Left renal pelvis (tissue), 4 donors: Measurements from ENCODE around the gene MACROD2. TPM values are rescaled to one million over a fixed set of nuclear protein-coding genes. Genes with fewer than 3 reads are reported as not detected.
"Not testable (repeated sequence)": the region's sequence is repeated elsewhere in the genome, so short reads cannot be mapped to it uniquely, and the experiment has no call there.

Experiments
- DNase-seq, 4 donors: peaks; one replicate each; pipeline ENCODE4 v3.0.0-alpha.2; 2013; ENCODE audit warnings: low read depth in 4 of 4, low spot score in 3 of 4
- polyA plus RNA-seq, 4 donors: library from polyadenylated mRNA; unstranded; fragments of 120-200 nt; gene quantifications; one replicate each; pipeline ENCODE4 v1.2.1, GENCODE V29; 2013; ENCODE audit not compliant: insufficient read length in 4 of 4

Gene MACROD2
- polyA plus RNA-seq, 4 donors = 7.0 to 17.8 (median 12.7) TPM

DNA sequence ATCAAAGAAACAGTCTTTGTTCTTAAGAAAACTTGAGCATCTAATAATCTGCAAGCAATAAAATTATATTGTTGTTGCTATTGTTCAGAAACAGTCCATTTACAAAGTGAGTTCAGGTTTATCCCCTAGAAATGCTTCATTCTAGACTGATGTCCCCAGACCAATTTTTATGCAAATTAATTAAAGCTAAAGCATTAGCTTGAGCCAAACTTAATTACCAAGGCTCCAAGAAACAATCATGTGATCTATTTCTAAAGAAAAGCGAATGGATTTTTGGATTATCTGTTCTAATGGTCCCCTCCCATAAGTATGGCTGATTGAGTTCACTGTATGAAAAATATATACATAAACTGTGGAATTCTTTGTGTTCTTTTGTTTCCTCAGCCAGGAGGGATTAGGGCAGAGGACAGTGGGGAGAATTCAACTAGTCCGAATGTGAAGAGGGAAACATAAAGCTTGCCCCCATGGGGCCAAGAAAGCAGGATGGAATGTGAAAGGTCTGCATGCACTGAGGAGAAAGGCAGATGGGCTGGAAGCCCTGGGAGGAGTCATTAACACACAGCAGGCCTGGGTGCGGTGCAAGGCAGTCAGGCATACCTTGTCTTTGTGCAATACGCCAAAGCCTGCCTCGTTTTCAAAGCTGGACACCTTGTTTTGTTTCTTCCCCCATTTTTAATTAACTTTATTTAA is 1980.9 kb downstream of the MACROD2 start:
- DNase-seq = no peak

DNA sequence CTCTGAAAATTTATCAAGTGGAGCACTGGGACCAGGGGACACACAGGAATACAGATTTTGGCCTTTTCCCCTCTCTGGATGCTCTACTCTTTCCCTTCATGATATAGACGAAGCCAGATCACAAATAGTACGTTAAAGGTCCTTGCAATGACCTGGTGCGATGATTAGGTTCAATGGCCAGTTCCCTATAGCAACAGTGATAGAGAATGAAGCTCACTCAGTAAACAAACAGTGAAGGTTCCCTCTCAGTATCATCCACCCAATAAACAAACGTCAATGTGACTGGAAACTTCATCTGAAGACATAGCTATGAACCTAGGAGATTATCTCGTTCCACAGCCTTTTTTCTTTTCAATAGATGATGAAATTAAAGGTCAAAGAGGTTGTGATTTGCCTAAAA is 1981.7 kb downstream of the MACROD2 start:
- no peak for DNase-seq

GRCh38 chr20:15977758-15978157 is 1982.4 kb downstream of the MACROD2 start:
- DNase-seq = no peak

DNA sequence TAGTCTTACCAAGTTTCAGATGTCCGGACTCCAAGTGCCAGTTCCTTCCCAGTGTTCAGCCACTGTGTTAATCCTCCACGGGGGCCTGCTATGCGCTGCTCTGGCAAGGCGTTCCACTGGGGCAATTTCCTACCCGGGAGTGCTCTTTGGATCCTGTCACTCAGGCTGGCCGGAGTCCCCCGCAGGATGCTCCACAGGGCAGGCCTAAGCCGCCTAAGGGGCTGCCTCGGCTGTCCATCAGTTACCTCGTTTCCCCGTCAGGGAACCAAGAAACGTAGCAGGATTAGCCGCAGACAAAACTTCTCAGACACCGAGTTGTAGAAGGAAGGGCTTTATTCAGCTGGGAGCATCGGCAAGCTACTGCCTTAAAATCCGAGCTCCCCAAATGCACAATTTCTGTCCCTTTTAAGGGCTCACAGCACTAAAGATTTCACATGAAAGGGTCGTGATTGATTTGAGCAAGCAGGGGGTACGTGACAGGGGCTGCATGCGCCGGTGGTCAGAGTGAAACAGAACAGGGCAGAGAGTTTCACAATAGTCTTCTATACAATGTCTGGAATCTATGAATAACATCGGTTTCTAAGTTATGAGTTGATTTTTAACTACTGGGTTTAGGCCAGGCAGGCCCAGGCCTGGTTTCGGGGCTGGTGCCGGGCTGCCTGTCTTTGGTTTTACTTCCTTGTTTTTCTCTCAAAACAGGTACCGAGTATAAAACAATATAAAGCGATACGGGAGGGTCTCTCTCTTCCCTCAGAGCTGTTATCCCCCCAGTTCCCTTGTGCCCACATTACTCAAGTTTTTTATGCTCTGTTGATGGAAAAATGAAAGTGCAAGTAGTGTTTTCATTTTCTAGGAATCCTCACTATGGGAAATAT is 1990.4 kb downstream of the MACROD2 start:
- not testable (repeated sequence) for DNase-seq

- DNase-seq = no peak
Observed at GRCh38 chr20:15986690-15987089, 1991.4 kb downstream of the MACROD2 start.

- DNase-seq = no peak
Observed at GRCh38 chr20:15991279-15991678, 1996.0 kb downstream of the MACROD2 start.

- no peak for DNase-seq
Observed at GRCh38 chr20:15992564-15992963, 1997.2 kb downstream of the MACROD2 start.

DNA sequence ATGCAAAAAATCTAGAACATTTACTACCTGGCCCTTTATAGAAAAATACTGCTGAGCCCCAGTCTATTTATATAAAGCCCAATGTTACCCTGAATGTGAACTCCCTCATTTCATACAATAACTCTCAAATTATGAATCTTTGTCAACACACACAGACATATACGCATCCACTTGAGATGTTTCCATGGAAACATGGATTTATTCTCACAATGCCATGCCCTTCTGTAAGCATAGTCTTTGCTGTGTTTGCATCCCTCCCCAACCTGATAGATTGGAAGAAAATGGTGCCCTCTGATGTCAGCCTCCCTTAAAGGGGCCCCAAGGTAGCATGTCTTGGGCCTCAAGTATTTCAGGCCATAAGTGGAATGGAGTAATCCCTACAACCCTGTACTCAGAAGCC is 2004.8 kb downstream of the MACROD2 start:
- no peak for DNase-seq

GRCh38 chr20:16001286-16001685 is 2006.0 kb downstream of the MACROD2 start:
- DNase-seq = no peak

DNA sequence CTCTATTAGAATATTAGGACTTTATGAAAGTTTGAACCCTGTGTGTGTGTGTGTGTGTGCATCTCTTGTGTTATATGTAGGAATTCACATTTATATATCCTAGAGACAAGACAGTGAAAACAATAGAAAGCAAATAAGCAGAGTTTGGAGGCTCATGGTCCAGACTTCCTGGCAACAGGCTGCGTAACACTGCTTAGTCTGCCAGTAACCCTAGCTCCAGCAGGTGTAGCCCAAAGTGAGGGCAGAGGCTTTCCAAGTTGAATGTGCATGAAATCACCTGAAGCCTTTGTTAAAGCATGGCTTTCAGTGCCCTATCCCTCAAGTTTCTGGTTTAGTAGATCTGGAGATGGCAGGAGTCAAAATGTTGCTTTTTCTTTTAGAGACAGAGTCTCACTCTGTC is 2008.0 kb downstream of the MACROD2 start:
- no peak for DNase-seq

- DNase-seq = no peak
Observed at GRCh38 chr20:16004108-16004854, 2009.0 kb downstream of the MACROD2 start.

DNA sequence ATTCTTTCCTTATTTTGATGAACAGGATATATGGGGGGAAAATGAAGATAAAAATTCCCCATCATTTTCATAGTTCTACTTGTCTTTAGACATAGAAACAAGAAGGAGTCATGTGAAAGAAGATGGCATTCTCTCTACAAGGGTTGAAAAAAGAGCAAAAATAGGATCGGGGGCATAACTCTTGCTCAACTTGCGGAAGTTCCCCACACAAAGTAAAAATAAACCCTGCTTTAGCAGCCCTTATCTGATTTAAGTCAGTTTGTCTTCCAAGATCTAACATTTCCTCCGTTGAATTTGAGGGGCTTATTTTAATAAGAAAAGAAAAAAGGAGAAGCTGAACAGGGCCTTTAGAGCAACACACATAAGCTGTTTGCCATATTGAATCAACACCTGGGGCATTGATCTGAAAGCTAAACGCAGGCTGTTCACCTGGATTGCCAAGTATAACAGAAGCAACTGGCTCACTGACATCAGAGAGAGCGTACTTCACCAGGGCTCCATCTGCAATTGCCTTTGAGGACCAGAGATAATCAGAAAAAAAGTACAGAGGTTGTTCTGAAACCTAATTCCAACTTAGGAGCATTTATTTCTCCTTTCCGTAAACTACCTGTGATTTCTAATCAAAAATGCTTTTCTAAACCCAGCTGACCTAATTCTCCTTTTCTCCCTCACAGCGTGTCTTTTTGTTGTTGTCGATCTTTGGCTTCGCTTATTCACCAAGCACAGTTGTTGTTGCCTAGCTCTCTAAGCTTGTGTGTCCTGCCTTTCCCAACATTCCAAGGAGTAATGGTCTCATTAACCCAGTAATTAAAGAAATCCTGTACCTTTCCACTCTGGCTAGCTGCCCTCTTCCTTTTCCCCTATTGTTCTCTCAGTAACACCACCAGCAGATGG is 2010.0 kb downstream of the MACROD2 start:
- DNase-seq = no peak

DNA sequence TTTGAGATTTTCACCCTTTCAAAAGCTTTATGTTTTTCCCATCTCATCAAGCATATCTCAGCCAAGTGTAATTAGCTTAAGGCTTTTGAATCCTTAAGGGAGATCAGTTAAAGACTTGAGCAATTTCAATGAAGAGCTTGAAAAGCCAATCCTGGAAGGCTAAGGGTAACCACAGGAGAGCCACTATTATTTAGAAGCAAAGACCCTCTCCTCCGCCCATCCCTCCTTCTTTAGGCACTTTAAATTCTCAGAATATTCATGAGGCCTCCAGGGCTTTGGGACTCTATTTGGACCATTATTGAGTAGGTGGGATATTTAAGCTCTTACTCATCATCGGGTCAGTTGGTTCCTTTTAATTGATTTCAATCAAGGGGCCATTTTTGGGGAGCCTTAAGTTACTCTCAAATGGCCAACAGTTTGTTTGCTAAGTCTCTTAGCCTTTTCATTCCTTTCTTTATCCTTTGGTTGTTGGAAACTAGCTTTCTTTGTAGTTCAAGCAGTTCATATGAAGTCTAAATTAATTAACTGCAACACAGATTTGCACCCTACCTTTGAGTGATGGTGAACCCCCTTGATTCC is 2010.7 kb downstream of the MACROD2 start:
- no peak for DNase-seq

GRCh38 chr20:16007164-16007563 is 2011.8 kb downstream of the MACROD2 start:
- no peak for DNase-seq

GRCh38 chr20:16007962-16008361 is 2012.6 kb downstream of the MACROD2 start:
- no peak for DNase-seq

GRCh38 chr20:16011056-16011455 is 2015.7 kb downstream of the MACROD2 start:
- DNase-seq = no peak

- DNase-seq = no peak
Observed at GRCh38 chr20:16011519-16011918, 2016.2 kb downstream of the MACROD2 start.

DNA sequence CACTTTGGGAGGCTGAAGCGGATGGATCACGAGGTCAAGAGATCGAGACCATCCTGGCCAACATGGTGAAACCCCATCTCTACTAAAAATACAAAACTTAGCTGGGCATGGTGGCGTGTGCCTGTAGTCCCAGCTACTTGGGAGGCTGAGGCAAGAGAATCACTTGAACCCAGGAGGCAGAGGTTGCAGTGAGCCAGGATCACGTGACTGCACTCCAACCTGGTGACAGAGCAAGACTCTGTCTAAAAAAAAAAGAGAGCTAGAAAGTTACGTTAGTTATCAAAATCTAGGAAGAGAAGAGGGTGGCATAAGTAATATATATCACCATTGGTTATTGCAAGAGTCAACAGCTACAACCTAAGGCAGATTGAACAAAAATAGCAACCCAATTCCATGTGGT is 2017.6 kb downstream of the MACROD2 start:
- not testable (repeated sequence) for DNase-seq

DNA sequence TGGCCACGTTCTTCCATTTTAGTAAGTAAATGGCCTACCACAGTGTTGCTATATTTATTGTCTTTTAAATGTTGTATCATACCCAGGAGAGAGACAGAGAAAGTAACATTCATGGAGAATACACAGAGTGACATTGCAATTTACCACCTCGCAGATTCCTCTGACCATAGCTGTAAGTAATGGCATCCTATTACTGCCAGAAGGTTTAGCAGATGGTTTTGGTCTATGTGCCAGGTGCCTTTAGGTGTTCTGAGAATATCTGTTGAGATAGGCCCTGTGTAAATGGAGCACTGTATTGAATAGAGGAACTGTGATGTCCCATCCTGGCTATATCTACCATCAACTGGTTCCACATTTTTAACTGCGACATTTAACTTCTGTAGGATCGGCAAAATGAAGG is 2018.3 kb downstream of the MACROD2 start:
- DNase-seq = no peak

DNA sequence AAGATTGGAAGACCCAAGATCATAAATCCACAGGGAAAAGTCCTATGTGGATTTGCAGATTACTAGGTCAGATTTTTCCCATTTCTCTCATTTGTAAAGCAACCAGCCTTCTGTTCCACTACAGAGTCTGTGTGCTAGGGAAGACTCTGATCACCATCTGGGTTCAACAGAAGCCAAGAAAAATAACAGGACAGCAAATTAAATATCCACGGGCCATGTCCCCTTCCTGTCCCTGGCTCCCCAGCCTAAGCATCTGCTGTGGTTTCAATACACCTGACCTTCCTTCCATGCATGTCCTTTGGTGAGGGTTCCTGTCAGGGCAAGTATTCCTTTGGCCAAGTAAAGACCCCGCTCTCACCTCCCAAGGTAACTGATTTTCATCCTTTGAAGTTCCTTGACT is 2019.1 kb downstream of the MACROD2 start:
- no peak for DNase-seq
